GM19238 (cell line): ENCODE data around the gene MTRR.
"Not testable (repeated sequence)": the region's sequence is repeated elsewhere in the genome, so short reads cannot be mapped to it uniquely, and the experiment has no call there.

ENCODE experiments used
- DNase-seq: peaks from one replicate; pipeline ENCODE4 v3.0.0; 2011; ENCODE audit warnings: low spot score; ENCODE audit not compliant: insufficient read length

Gene MTRR

DNA sequence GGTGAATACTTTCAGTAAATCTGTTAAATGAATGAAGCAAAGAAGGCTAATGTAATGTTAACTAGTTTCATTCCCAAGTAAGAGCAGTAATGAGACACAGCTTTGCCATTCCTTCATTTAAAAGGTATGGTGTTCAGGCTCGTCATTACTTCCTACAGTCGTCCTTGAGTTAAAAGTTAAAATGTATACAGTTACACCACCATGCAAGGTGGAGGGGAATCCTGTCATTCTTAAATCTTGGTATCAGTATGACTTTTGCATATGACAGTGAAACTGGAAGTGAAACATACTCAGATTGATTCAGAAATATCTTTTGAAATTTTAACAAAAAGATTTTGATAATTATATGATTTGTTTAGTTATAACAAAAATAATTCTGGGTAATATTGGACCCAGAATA, 25.9 kb downstream of the MTRR start:
- no peak for DNase-seq

GRCh38 chr5:7897014-7897600, 28.2 kb downstream of the MTRR start:
- no peak for DNase-seq

DNA sequence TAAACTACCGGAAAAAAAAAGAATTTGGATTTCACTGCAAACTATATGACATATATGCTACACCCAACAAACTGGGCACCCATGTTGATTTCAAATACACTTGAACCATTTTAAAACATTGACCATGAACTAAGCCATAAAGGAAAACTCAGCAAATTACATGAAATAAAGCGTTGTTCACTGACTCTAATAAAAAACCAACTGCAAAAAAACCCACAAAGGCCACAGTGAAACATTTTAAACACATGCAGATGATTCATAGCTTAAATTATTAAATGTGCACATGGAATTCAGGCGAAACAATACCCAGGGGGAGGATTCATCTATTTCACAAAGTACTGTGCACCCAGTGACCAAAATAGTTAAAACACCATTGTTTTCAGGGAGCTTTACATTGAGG, 33.3 kb downstream of the MTRR start:
- DNase-seq = no peak

DNA sequence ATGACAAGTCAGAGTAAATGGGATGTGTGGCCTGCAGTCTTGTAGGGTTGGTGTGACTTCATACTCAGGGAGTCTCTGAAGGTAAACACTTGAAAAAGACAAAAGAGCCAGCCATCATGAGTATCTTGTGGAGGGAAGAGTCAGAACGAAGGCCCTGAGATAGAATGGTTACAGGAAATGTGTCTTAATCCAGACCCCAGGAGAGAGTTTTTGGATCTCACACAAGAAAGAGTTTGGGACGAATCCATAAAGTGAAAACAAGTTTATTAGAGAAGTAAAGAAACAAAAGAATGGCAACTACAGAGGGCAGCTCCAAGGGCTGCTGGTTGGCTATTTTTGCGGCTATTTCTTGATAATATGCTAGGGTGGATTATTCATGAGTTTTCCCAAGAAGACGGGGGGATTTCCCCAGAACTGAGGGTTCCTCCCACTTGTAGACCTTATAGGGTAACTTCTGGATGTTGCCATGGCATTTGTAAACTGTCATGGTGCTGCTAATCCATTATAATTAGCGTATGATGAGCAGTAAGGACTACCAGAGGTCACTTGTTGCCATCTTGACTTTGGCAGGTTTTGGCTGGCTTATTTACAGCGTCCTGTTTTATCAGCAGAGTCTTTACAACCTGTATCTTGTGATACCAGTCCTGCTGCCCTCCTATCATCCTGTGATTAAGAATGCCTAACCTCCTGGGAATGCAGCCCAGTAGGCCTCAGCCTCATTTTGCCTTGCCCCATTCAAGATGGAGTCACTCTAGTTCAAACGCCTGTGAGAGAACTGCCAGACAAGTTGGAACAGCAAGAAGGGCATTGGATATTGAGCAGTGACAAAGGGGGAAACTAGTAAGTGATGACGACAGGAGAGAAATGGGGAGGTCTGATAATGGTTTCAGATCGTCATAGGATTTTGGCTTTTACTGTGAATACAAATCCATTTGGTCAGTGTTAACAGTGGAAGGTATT, 34.0 kb downstream of the MTRR start:
- no peak for DNase-seq

GRCh38 chr5:7904170-7904569, 35.2 kb downstream of the MTRR start:
- no peak for DNase-seq

- DNase-seq = no peak
Measured at GRCh38 chr5:7907612-7908011, 38.7 kb downstream of the MTRR start.

DNA sequence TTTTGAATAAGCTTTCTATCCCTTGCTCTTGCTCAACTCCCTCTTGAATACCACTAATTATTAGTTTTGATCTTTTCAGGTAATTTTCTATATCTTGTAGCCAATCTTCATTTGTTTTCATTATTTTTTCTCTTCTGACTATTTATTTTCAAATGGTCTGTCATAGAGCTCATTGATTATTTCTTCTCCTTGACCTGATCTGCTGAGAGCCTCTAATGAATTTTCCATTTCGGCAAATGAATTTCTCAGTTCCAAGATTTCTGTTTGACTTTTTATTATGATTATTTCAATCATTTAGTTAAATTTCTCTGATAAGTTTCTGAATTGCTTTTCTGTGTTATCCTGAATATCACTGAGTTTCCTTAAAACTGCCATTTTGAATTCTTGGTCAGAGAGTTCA, 39.4 kb downstream of the MTRR start:
- DNase-seq = no peak

- no peak for DNase-seq
Measured at GRCh38 chr5:7910738-7911428, 41.9 kb downstream of the MTRR start.

DNA sequence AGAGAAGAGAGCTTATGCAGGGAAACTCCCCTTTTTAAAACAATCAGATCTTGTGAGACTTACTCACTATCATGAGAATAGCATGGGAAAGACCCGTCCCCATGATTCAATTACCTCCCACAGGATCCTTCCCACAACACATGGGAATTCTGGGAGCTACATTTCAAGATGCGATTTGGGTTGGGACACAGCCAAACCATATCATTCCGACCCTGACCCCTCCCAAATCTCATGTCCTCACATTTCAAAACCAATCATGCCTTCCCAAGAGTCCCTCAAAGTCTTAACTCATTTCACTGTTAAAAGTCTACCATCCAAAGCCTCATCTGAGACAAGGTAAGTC, 42.5 kb downstream of the MTRR start:
- DNase-seq = not testable (repeated sequence)

DNA sequence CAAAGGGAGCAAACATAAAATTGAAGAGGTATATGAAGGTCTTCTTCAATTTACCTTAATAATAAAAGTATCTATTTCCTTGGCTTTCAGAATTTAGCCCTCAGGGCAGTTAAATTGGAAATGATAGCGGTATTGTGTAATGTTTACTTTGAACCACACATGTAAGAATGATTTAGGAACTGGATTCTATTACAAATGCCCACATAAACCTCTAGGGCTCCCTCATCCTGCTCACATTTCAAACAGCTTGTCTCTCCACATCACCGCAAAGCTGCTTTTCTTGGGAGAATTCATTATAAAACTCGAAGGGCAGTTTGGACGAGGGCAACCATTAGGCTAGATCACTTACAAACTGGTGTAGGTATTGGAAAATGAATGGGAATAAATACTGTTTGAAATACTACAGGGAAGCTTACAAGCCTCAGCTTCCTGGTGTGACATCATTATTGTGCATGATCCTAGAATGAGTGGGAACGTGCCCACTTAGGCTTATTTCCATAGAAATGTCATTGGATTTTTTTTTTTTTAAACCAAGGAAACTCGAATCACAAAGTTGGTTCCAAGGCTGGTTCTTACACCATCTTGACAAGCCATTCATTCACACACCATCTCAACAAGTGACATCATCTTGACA, 47.3 kb downstream of the MTRR start:
- DNase-seq = no peak

DNA sequence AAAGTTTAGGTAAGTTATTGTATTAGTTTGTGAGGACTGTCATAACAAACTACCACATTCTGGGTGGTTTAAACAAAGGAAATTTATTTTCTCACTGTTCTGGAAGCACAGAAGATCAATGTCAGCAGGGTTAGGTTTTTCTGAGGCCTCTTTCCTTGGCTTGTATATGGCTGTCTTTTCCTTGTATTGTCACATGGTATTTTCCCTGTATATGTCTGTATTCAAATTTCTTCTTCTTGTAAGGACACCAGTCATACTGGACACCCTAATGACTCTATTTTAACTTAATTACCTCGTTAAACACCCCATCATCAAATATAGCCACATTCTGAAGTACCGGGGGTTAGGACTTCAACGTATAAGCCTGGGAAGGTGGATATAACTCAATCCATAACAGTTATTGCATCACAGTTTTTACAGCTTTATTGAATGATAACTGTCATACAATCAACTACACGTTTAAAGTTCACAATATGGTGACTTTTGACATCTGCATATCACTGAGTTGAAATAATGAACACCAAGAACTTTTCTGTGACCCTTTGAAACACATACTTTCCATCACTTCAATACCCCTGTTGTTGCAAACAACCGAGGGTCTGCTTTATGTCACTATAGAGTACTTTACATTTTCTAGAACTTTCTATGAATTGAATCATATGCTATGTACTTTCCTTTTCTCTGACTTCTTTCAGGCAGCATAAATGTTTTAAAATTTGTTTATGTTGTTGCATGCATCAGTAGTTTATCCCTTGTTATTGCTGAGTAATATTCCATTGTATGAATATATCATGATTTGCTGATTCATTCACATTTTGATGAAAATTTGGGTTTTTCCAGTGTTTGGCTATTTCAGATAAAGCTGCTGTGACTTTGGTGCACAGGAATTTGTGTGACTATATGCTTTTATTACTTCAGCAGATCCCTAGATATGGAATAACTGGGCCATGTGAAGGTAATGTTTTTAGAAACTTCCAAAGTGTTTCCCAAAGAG, 48.5 kb downstream of the MTRR start:
- no peak for DNase-seq

GRCh38 chr5:7925961-7926695, 57.2 kb downstream of the MTRR start:
- no peak for DNase-seq

GRCh38 chr5:7926720-7927119, 57.8 kb downstream of the MTRR start:
- DNase-seq = no peak

DNA sequence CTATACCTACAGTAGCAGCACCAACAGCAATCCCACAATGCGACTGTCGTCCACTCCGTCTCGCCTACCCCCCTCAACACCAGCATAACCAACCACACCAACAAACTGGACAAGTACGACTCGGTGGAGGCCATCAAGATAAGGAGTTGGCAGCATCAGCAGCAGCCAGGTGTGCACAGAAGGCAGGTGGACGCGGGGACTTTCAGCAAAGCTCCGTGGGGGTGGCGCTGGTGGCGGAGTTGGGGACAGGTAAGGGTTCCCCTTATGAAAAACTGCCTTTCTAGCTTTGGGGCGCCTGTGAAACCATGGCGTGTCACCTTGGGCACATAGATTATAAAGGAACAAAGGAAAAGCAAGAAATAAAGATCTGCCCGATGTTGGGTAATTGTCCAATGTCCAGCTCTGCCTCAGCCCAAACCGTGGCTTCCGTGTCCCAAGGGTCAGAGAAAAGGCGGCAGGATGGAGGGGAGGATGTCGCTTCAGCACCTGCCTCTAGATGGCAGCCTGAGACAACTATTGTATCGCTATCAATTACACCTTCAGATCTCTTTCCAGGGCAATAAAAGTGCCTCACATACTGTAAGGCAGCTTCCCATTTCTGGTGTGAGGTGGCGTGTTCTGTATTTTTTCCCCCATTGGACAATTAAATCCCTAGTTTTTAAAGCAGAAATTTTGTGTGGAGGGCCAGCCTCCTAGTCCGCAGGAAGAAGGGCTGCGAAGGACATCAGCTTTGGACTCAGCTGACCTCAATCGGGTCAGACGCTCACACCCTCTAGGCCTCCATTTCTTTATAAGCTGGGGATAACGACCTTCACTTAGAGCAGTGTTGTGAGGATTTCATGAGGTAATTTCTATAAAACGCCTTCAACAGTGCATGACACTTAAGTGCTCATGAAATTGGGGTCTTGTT, 58.8 kb downstream of the MTRR start:
- peak; percentile 40 for DNase-seq

GRCh38 chr5:7930011-7930410, 61.1 kb downstream of the MTRR start:
- DNase-seq = no peak

- no peak for DNase-seq
Measured at GRCh38 chr5:7941692-7942091, 72.7 kb downstream of the MTRR start.

DNA sequence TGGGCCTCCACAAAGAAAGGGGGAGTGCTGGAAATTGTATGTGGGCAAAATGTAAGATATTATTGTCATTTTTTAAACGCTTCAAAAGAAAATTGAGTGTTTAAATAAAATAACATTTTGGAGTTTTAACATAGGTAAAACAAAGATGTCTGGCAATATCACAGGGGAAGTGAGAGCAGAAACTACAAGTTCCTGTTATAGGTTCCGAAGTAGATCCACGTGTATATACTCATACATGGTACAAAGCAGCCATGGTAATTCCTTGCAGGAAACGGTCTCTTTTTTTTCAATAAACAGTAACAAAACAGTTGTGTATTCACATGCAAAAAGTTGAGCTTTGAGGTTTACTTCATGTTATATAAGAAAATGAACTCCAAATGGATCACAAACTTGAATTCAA, 78.4 kb downstream of the MTRR start:
- DNase-seq = no peak
